Tibial nerve (tissue), 4 donors: ENCODE measurements around the gene TMEM207. TPM values are rescaled to one million over a fixed set of nuclear protein-coding genes. Genes with fewer than 3 reads are reported as not detected.

Experiments used
- DNase-seq, 2 donors: peaks; one replicate each; pipeline ENCODE4 v3.0.0-alpha.2; 2019; ENCODE audit warnings: low spot score in 2 of 2
- H3K27ac ChIP-seq, 4 donors: fragments of 200-600 bp; sonication (generic) in 3 of 4; one replicate each; pipeline ENCODE4 v1.5.1; 2017 to 2019; ENCODE audit warnings: mild to moderate bottlenecking in 1 of 4
- H3K27me3 ChIP-seq, 2 donors: fragments of 200-600 bp; sonication (generic) in 1 of 2; one replicate each; pipeline versions ENCODE4 v1.5.1 to v1.6.0; 2017 to 2019
- H3K36me3 ChIP-seq, 3 donors: fragments of 200-600 bp; sonication (generic); one replicate each; pipeline ENCODE4 v1.5.1; 2018 to 2019
- H3K4me1 ChIP-seq, 4 donors: fragments of 200-600 bp; sonication (generic) in 3 of 4; one replicate each; pipeline ENCODE4 v1.5.1; 2017 to 2019
- H3K4me3 ChIP-seq, 4 donors: fragments of 200-600 bp; sonication (generic) in 3 of 4; one replicate each; pipeline ENCODE4 v1.5.1; 2017 to 2019; ENCODE audit warnings: mild to moderate bottlenecking in 1 of 4, moderate library complexity in 1 of 4
- H3K9me3 ChIP-seq, 4 donors: fragments of 200-600 bp; sonication (generic) in 3 of 4; one replicate each; pipeline ENCODE4 v1.5.1; 2017 to 2019
- CTCF ChIP-seq, 5 experiments: fragments of 200-600 bp in 3 of 5; fragments of 450-650 bp in 2 of 5; sonication (generic) in 3 of 5; IDR thresholded peaks; one replicate each; pipeline ENCODE4 v1.5.1; 2016 to 2019; ENCODE audit warnings: antibody characterized with exemption in 5 of 5, mild to moderate bottlenecking in 3 of 5, moderate library complexity in 2 of 5
- EP300 ChIP-seq, 2 donors: sonication (generic); formaldehyde crosslinking; IDR thresholded peaks; one replicate each; pipeline ENCODE4 v1.6.1; 2017; ENCODE audit warnings: antibody characterized with exemption in 2 of 2, mild to moderate bottlenecking in 1 of 2
- POLR2A ChIP-seq, 2 donors: fragments of 450-650 bp; IDR thresholded peaks; one replicate each; pipeline ENCODE4 v1.6.1; 2017; ENCODE audit warnings: antibody characterized with exemption in 2 of 2, mild to moderate bottlenecking in 2 of 2, moderate library complexity in 2 of 2
- WGBS, 2 donors: methylation state at CpG; one replicate each; pipeline ENCODE4 v1.1.5; 2018; 5-methylcytosine and 5-hydroxymethylcytosine counted together
- total RNA-seq, 4 donors: library from RNA; depleted of rRNA; stranded (reverse); fragments of >200 nt; gene quantifications; one replicate each; pipeline ENCODE4 v1.1.0, GENCODE V29; 2016

The TMEM207 gene
- total RNA-seq, 4 donors from 2014 or later: not detected

GRCh38 chr3:190446573-190447279 lies 3.0 kb downstream of the TMEM207 start:
- no peaks in the 10 kb centered on the region for H3K9me3 ChIP-seq
- TF ChIP-seq CTCF (IDR thresholded peaks at IDR 0.05): no peak
- no peak for TF ChIP-seq EP300 (IDR thresholded peaks at IDR 0.05)
- no peak for TF ChIP-seq POLR2A (IDR thresholded peaks at IDR 0.05)
- H3K27ac ChIP-seq: no peak overlapping the region

GRCh38 chr3:190444576-190445145 lies 5.0 kb downstream of the TMEM207 start:
- no peaks in the 10 kb centered on the region for H3K36me3 ChIP-seq
- no peak for DNase-seq
- H3K4me3 ChIP-seq: no peak overlapping the region
- WGBS, 2 donors: 51 to 60% methylated on average over 3 of the region's 3 CpGs
- no peak for TF ChIP-seq CTCF (IDR thresholded peaks at IDR 0.05)
- TF ChIP-seq EP300 (IDR thresholded peaks at IDR 0.05): no peak
- no peak for TF ChIP-seq POLR2A (IDR thresholded peaks at IDR 0.05)
- no peak overlapping the region for H3K27ac ChIP-seq
- H3K4me1 ChIP-seq: no peaks in the 10 kb centered on the region
- no peaks in the 10 kb centered on the region for H3K27me3 ChIP-seq
- no peaks in the 10 kb centered on the region for H3K9me3 ChIP-seq

More at GRCh38 chr3:190446573-190447279, 3.0 kb downstream of the TMEM207 start:
- WGBS, 2 donors: 51 to 52% methylated on average over 6 of the region's 6 CpGs
- Histone ChIP-seq H3K4me1 (no peaks in the 10 kb centered on the region), H3K4me3 (no peak overlapping the region), H3K36me3 (no peaks in the 10 kb centered on the region), H3K27me3 (no peaks in the 10 kb centered on the region)
- no peak for DNase-seq

- TF ChIP-seq POLR2A (IDR thresholded peaks at IDR 0.05) (no peak), EP300 (IDR thresholded peaks at IDR 0.05) (no peak), CTCF (IDR thresholded peaks at IDR 0.05) (no peak)
- Histone ChIP-seq H3K27me3 (no peaks in the 10 kb centered on the region), H3K4me3 (no peak overlapping the region), H3K36me3 (no peaks in the 10 kb centered on the region), H3K9me3 (no peaks in the 10 kb centered on the region), H3K27ac (peak overlapping the region in 1 of 4 donors; percentile 17), H3K4me1 (no peaks in the 10 kb centered on the region)
- WGBS, 2 donors: 72 to 73% methylated on average over 6 of the region's 6 CpGs
- no peak for DNase-seq
These were observed 5.7 kb downstream of the TMEM207 start for GRCh38 chr3:190444006-190444405.

GRCh38 chr3:190443257-190443656 lies 6.4 kb downstream of the TMEM207 start:
- H3K27ac ChIP-seq: no peak overlapping the region
- no peak for TF ChIP-seq EP300 (IDR thresholded peaks at IDR 0.05)
- peak in 3 of 5 experiments; percentile 16 to 38 (median 21) for TF ChIP-seq CTCF (IDR thresholded peaks at IDR 0.05)
- no peak for TF ChIP-seq POLR2A (IDR thresholded peaks at IDR 0.05)
- no peaks in the 10 kb centered on the region for H3K36me3 ChIP-seq

GRCh38 chr3:190442240-190442639 lies 7.5 kb downstream of the TMEM207 start:
- Histone ChIP-seq H3K27me3 (no peaks in the 10 kb centered on the region), H3K27ac (no peak overlapping the region), H3K36me3 (no peaks in the 10 kb centered on the region), H3K9me3 (no peaks in the 10 kb centered on the region), H3K4me1 (no peaks in the 10 kb centered on the region), H3K4me3 (no peak overlapping the region)
- TF ChIP-seq POLR2A (IDR thresholded peaks at IDR 0.05) (no peak), CTCF (IDR thresholded peaks at IDR 0.05) (no peak), EP300 (IDR thresholded peaks at IDR 0.05) (no peak)
- WGBS, 2 donors: 92 to 98% methylated on average over 1 of the region's 1 CpG
- no peak for DNase-seq

More at GRCh38 chr3:190443257-190443656, 6.4 kb downstream of the TMEM207 start:
- Histone ChIP-seq H3K27me3 (no peaks in the 10 kb centered on the region), H3K4me1 (no peaks in the 10 kb centered on the region), H3K9me3 (no peaks in the 10 kb centered on the region), H3K4me3 (no peak overlapping the region)
- no peak for DNase-seq
- 47% methylated on average over 3 of the region's 3 CpGs for WGBS, 2 donors
